HL-60 (cell line): ENCODE measurements around the gene CACNA2D3.

Experiments used
- CTCF ChIP-seq: IDR thresholded peaks from one replicate; pipeline ENCODE4 v1.5.1; 2011; ENCODE audit warnings: low read length, control low read depth, inconsistent platforms; ENCODE audit not compliant: insufficient read depth
- GABPA ChIP-seq: IDR thresholded peaks from 2 replicates; pipeline ENCODE4 v1.6.1; 2012; ENCODE audit warnings: low read depth
- POLR2AphosphoS5 ChIP-seq: IDR thresholded peaks from 2 replicates; pipeline ENCODE4 v1.6.1; 2012; ENCODE audit warnings: low read depth
- SPI1 ChIP-seq: IDR thresholded peaks from 2 replicates; pipeline ENCODE4 v1.6.1; 2012; ENCODE audit warnings: low read depth, mild to moderate bottlenecking, borderline replicate concordance

DNA sequence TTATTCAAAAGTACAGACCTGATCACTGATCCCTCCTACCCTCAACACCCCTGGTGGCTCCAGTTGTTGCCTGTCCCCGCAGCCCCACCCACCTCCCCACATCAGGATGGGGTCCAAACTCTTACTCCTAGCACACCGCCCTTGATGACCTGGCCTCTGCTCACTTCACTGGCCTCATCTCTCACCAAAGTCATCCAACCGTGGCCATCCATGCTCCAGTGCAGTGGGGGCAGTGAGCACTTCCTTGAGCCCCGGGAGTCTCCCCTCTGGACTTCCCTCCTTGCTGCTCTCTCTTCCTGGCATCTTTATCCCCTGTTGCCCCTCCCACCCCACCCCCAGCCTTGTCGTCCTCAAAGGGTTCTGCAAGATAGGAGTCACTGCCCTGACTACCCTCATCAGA, 191.1 kb downstream of the CACNA2D3 start:
- TF ChIP-seq CTCF, result no peak
- TF ChIP-seq GABPA, result no peak
- TF ChIP-seq POLR2AphosphoS5, result no peak
- no peak for TF ChIP-seq SPI1
